PC-3 (cell line): ENCODE measurements around the gene LAMA5. TPM values are rescaled to one million over a fixed set of nuclear protein-coding genes. Genes with fewer than 3 reads are reported as not detected.

Experiments used
- ATAC-seq: fragments of 200-7000 bp; cut with Tn5 transposase; 2 replicates; pipeline ENCODE4 v1.9.1; 2020; ENCODE audit warnings: mild to moderate bottlenecking, moderate library complexity
- BruUV-seq: library from RNA; stranded (reverse); fragments of 400-500 nt; replicated peaks from 2 replicates; lab custom pipeline; 2021; lab: Mats Ljungman, UMichigan
- CTCF ChIA-PET: fragments of 300-600 bp; sonication (Branson Sonifier 250); formaldehyde crosslinking; loops from one replicate; lab custom pipeline; 2022; ENCODE audit warnings: antibody characterized with exemption; lab: Charles Lee
- POLR2A ChIA-PET: fragments of 300-600 bp; sonication (Branson Sonifier 250); formaldehyde crosslinking; loops from one replicate; lab custom pipeline; 2022; ENCODE audit warnings: antibody characterized with exemption; ENCODE audit not compliant: unreplicated experiment; lab: Charles Lee
- DNase-seq: peaks from one replicate; pipeline ENCODE4 v3.0.0-alpha.2; 2015
- H2AFZ ChIP-seq: fragments of 300-600 bp; sonication (generic); 2 replicates; pipeline ENCODE4 v1.6.0; 2016; ENCODE audit warnings: antibody characterized with exemption, low read length
- H3F3A ChIP-seq: fragments of 300-600 bp; sonication (generic); one replicate; pipeline ENCODE4 v1.6.0; 2017; ENCODE audit warnings: antibody characterized with exemption, low read length, control low read depth, mild to moderate bottlenecking; ENCODE audit not compliant: unreplicated experiment
- H3K27ac ChIP-seq: fragments of 300-600 bp; sonication (generic); 2 replicates; pipeline ENCODE4 v1.5.1; 2016; ENCODE audit warnings: mild to moderate bottlenecking, low read length
- H3K27me3 ChIP-seq: fragments of 300-600 bp; sonication (generic); 2 replicates; pipeline ENCODE4 v1.6.1; 2016; ENCODE audit warnings: low read length, mixed read lengths
- H3K36me3 ChIP-seq: fragments of 300-600 bp; sonication (generic); 2 replicates; pipeline ENCODE4 v1.6.1; 2016; ENCODE audit warnings: low read depth, mixed run types, low read length, mixed read lengths
- H3K4me1 ChIP-seq: fragments of 300-600 bp; sonication (generic); 2 replicates; pipeline ENCODE4 v1.5.1; 2016; ENCODE audit warnings: low read length; ENCODE audit not compliant: insufficient read depth
- H3K4me2 ChIP-seq: fragments of 300-600 bp; sonication (generic); 2 replicates; pipeline ENCODE4 v1.6.0; 2016; ENCODE audit warnings: low read length
- H3K4me3 ChIP-seq: fragments of 300-600 bp; sonication (generic); 2 replicates; pipeline ENCODE4 v1.5.1; 2016; ENCODE audit warnings: mild to moderate bottlenecking, low read length, mixed read lengths
- H3K79me2 ChIP-seq: fragments of 300-600 bp; sonication (generic); 2 replicates; pipeline ENCODE4 v1.6.1; 2017; ENCODE audit warnings: low read length, mixed read lengths
- H3K9ac ChIP-seq: fragments of 300-600 bp; sonication (generic); 2 replicates; pipeline ENCODE4 v1.6.0; 2016; ENCODE audit warnings: mild to moderate bottlenecking, low read length
- H3K9me2 ChIP-seq: fragments of 300-600 bp; sonication (generic); replicated peaks from 2 replicates; pipeline ENCODE4 v1.6.1; 2016; ENCODE audit warnings: mixed run types, low read length, mixed read lengths
- H3K9me3 ChIP-seq: fragments of 300-600 bp; sonication (generic); 2 replicates; pipeline ENCODE4 v1.6.1; 2016; ENCODE audit warnings: low read length, mixed read lengths
- H4K20me1 ChIP-seq: fragments of 300-600 bp; sonication (generic); 2 replicates; pipeline ENCODE4 v1.6.1; 2016; ENCODE audit warnings: low read length, mixed read lengths
- CTCF ChIP-seq: fragments of 300-600 bp; sonication (generic); conservative IDR thresholded peaks from 2 replicates; pipeline ENCODE4 v1.5.1; 2017; ENCODE audit warnings: antibody characterized with exemption, low read depth, mild to moderate bottlenecking, low read length
- EZH2 ChIP-seq: fragments of 300-600 bp; sonication (generic); IDR thresholded peaks from one replicate; pipeline ENCODE4 v1.6.1; 2017; ENCODE audit warnings: antibody characterized with exemption, mild to moderate bottlenecking, low read length; ENCODE audit not compliant: unreplicated experiment
- EZH2phosphoT487 ChIP-seq: fragments of 300-600 bp; sonication (generic); IDR thresholded peaks from 2 replicates; pipeline ENCODE4 v1.6.1; 2018; ENCODE audit warnings: mild to moderate bottlenecking, antibody characterized with exemption, low read length, borderline replicate concordance
- intact Hi-C: fragments of 100-400 bp; cut with micrococcal nuclease; formaldehyde crosslinking; loops from 2 replicates; pipeline ENCODE4 v1.9.0; 2023
- total RNA-seq: library from RNA; depleted of rRNA; stranded (reverse); fragments of >200 nt; gene quantifications from 2 replicates; pipeline ENCODE4 v1.2.3, GENCODE V29; 2014

LAMA5 gene
- total RNA-seq, 1 experiment from 2014 or later, result 196 TPM

GRCh38 chr20:62392077-62392418, 24.9 kb upstream of the LAMA5 start:
- CTCF ChIA-PET, result no interaction called here
- no peak for DNase-seq
- H3K4me1 ChIP-seq, result peaks cover 10% of the 10 kb centered on the region
- POLR2A ChIA-PET, result no interaction called here
- TF ChIP-seq EZH2phosphoT487, result no peak
- intact Hi-C loops, result no loop called here
- H3K4me2 ChIP-seq, result no peak overlapping the region
- H3K9me3 ChIP-seq, result no peaks in the 10 kb centered on the region
- BruUV-seq, result no TSS peak
- H3K27me3 ChIP-seq, result no peaks in the 10 kb centered on the region
- peaks cover 27% of the 10 kb centered on the region for H3K36me3 ChIP-seq
- H3K9me2 ChIP-seq, result no peaks in the 10 kb centered on the region
- no peak overlapping the region for H2AFZ ChIP-seq
- ATAC-seq, result no peak
- H4K20me1 ChIP-seq, result peaks cover 28% of the 10 kb centered on the region
- H3K27ac ChIP-seq, result no peak overlapping the region
- H3K9ac ChIP-seq, result no peak overlapping the region
- H3F3A ChIP-seq, result peaks cover 21% of the 10 kb centered on the region
- no peak overlapping the region for H3K4me3 ChIP-seq
- peaks cover 27% of the 10 kb centered on the region for H3K79me2 ChIP-seq

GRCh38 chr20:62391165-62392076, 24.3 kb upstream of the LAMA5 start:
- no peaks in the 10 kb centered on the region for H3K27me3 ChIP-seq
- H3K9me3 ChIP-seq, result no peaks in the 10 kb centered on the region
- H3K79me2 ChIP-seq, result peaks cover 33% of the 10 kb centered on the region
- H3K4me1 ChIP-seq, result peaks cover 10% of the 10 kb centered on the region
- no peak overlapping the region for H3K9ac ChIP-seq
- BruUV-seq, result no TSS peak
- no peak for DNase-seq
- H3K4me2 ChIP-seq, result no peak overlapping the region
- peaks cover 28% of the 10 kb centered on the region for H4K20me1 ChIP-seq
- no peak overlapping the region for H3K27ac ChIP-seq
- peaks cover 21% of the 10 kb centered on the region for H3F3A ChIP-seq
- no peak overlapping the region for H2AFZ ChIP-seq
- no peak for ATAC-seq
- H3K36me3 ChIP-seq, result peaks cover 27% of the 10 kb centered on the region
- TF ChIP-seq EZH2phosphoT487, result no peak
- no peak for TF ChIP-seq CTCF
- no peak for TF ChIP-seq EZH2
- no peaks in the 10 kb centered on the region for H3K9me2 ChIP-seq
- POLR2A ChIA-PET, result no interaction called here
- intact Hi-C loops, result no loop called here
- CTCF ChIA-PET, result no interaction called here
- no peak overlapping the region for H3K4me3 ChIP-seq

GRCh38 chr20:62390317-62391164, 23.4 kb upstream of the LAMA5 start:
- Histone ChIP-seq H3K27me3 (no peaks in the 10 kb centered on the region), H2AFZ (no peak overlapping the region), H3K9me2 (no peaks in the 10 kb centered on the region), H3K4me1 (peaks cover 11% of the 10 kb centered on the region), H3K36me3 (peaks cover 27% of the 10 kb centered on the region), H3K79me2 (peaks cover 42% of the 10 kb centered on the region), H3K9ac (no peak overlapping the region), H3K9me3 (no peaks in the 10 kb centered on the region), H3F3A (peaks cover 21% of the 10 kb centered on the region), H3K4me3 (no peak overlapping the region), H4K20me1 (peaks cover 28% of the 10 kb centered on the region), H3K4me2 (no peak overlapping the region), H3K27ac (no peak overlapping the region)
- DNase-seq (no peak), ATAC-seq (no peak)
- CTCF ChIA-PET, result interaction anchor here (0.6 kb wide), 1 partner anchor 103 kb away, joined by 5 read pairs; no protein-coding TSS in a partner anchor
- TF ChIP-seq CTCF, result no peak
- TF ChIP-seq EZH2phosphoT487, result no peak
- no peak for TF ChIP-seq EZH2
- POLR2A ChIA-PET, result no interaction called here
- intact Hi-C loops, result no loop called here
- no TSS peak for BruUV-seq
